Transverse colon (tissue), 3 donors: ENCODE data around the gene ATP13A4.

Experiments
- CTCF ChIP-seq, 5 experiments: fragments of 200-600 bp in 3 of 5; fragments of 450-650 bp in 2 of 5; sonication (generic) in 3 of 5; IDR thresholded peaks; 1 replicate in 2 of 5; 2 replicates in 3 of 5; pipeline ENCODE4 v1.5.1; 2016 to 2017; ENCODE audit warnings: antibody characterized with exemption in 5 of 5, inconsistent platforms in 3 of 5, mild to moderate bottlenecking in 2 of 5, moderate library complexity in 1 of 5
- EP300 ChIP-seq: sonication (generic); formaldehyde crosslinking; IDR thresholded peaks from one replicate; pipeline ENCODE4 v1.6.1; 2017; ENCODE audit warnings: antibody characterized with exemption, low read depth
- POLR2A ChIP-seq: fragments of 450-650 bp; IDR thresholded peaks from one replicate; pipeline ENCODE4 v1.6.1; 2016; ENCODE audit warnings: antibody characterized with exemption, mild to moderate bottlenecking, moderate library complexity

GRCh38 chr3:193599393-193599792 lies 44.7 kb upstream of the ATP13A4 start:
- TF ChIP-seq CTCF (IDR thresholded peaks at IDR 0.05), result no peak
- TF ChIP-seq POLR2A, result no peak
- no peak for TF ChIP-seq EP300
